GM18909 (cell line): ENCODE data around the gene SCT.

Experiments
- ATAC-seq: cut with Tn5 transposase; IDR thresholded peaks from one replicate; pipeline ENCODE4 v1.9.1; 2021; ENCODE audit warnings: mild to moderate bottlenecking; ENCODE audit not compliant: unreplicated experiment, poor library complexity

SCT gene

DNA sequence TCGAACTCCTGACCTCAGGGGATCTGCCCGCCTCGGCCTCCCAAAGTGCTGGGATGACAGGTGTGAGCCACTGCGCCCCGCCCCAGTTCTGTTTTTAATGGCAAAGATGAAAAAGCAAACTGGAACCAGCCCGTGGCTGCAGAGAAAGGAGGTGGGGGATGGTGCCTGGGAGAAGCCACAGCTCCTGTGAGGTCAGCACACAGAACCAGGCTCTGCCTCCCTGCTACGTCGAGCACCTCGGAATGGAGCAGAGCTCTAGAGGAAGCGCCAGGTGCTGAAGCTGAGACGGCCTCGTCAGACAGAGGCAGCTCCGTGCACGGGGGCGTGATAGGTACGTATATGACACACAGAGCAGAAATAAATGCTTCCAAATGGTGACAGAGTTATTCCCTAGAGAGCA is 18.6 kb upstream of the SCT start:
- ATAC-seq = no peak

GRCh38 chr11:643849-644738 is 17.1 kb upstream of the SCT start:
- ATAC-seq = no peak

GRCh38 chr11:643366-643765 is 16.4 kb upstream of the SCT start:
- ATAC-seq = no peak

GRCh38 chr11:641806-642370 is 14.9 kb upstream of the SCT start:
- ATAC-seq = no peak

GRCh38 chr11:640021-640706 is 13.2 kb upstream of the SCT start:
- ATAC-seq = no peak

DNA sequence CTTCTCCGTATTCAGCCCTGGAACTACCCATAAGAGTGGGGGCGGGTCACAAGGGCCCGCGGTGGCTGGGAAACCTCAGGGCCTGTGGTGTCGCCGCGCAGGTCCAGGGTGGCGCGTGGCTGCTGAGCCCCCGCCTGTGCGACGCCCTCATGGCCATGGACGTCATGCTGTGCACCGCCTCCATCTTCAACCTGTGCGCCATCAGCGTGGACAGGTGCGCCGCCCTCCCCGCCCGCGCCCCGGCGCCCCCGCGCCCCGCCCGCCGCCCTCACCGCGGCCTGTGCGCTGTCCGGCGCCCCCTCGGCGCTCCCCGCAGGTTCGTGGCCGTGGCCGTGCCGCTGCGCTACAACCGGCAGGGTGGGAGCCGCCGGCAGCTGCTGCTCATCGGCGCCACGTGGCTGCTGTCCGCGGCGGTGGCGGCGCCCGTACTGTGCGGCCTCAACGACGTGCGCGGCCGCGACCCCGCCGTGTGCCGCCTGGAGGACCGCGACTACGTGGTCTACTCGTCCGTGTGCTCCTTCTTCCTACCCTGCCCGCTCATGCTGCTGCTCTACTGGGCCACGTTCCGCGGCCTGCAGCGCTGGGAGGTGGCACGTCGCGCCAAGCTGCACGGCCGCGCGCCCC is 12.5 kb upstream of the SCT start:
- ATAC-seq = no peak

- ATAC-seq = no peak
Observed at GRCh38 chr11:638631-639331, 11.8 kb upstream of the SCT start.

- ATAC-seq = no peak
Observed at GRCh38 chr11:637593-638521, 10.9 kb upstream of the SCT start.

DNA sequence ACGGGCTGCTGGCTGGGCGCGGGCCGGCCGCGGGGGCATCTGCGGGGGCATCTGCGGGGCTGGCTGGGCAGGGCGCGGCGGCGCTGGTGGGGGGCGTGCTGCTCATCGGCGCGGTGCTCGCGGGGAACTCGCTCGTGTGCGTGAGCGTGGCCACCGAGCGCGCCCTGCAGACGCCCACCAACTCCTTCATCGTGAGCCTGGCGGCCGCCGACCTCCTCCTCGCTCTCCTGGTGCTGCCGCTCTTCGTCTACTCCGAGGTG is 10.3 kb upstream of the SCT start:
- ATAC-seq = no peak

GRCh38 chr11:636511-637332 is 9.7 kb upstream of the SCT start, which contains the start of gene DRD4:
TSS of gene DRD4 (plus strand) at chr11:637269. CDS start at chr11:637305, 36 bp downstream.
- no peak for ATAC-seq

- no peak for ATAC-seq
Observed at GRCh38 chr11:635945-636510, 9.0 kb upstream of the SCT start.

DNA sequence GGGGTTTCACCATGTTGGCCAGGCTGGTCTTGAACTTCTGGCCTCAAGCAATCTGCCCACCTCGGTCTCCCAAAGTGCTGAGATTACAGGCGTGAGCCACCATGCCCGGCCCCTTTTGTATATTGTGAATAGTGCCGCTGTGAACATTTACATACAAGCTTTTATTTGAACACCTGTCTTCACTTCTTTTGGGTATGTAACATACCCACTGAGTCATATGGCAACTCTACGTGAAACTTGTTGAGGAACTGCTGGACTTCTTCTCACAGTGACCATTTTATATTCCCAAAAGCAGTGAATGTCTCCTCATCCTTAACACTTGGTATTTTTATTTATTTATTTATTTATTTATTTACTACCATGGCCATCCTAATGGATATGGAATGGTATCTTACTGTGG is 3.9 kb upstream of the SCT start:
- ATAC-seq = no peak

DNA sequence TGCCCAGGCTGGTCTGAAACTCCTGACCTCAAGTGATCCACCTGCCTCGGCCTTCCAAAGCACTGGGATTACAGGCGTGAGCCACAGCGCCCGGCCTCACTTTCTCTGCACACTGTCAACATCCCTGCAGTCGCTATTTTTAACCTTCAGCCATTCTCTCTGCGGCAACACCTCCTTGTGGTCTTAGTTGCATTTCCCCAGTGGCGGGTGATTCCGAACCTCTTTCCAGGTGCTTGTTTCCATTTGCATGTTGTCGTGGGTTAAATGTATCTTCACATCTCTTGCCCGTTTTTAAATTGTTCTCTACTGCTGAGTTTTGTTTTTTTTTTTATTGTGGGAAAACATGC is 2.2 kb upstream of the SCT start:
- ATAC-seq = no peak

GRCh38 chr11:628056-628455 is 1.1 kb upstream of the SCT start:
- no peak for ATAC-seq

DNA sequence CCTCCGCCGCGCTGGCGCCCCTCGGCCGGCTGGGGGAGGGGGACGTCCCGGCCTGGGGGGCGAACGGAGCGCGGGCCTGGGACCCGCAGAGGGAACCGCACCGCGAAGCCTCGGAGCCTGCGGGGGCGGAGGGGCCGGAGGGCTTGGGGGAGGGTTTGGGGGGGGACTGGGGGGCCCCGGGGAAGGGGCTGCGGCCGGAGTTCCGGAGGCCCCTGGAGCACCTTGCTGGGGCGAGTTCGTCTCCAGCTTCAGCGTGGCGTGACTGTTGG is 261 bp upstream of the SCT start:
- ATAC-seq = no peak

DNA sequence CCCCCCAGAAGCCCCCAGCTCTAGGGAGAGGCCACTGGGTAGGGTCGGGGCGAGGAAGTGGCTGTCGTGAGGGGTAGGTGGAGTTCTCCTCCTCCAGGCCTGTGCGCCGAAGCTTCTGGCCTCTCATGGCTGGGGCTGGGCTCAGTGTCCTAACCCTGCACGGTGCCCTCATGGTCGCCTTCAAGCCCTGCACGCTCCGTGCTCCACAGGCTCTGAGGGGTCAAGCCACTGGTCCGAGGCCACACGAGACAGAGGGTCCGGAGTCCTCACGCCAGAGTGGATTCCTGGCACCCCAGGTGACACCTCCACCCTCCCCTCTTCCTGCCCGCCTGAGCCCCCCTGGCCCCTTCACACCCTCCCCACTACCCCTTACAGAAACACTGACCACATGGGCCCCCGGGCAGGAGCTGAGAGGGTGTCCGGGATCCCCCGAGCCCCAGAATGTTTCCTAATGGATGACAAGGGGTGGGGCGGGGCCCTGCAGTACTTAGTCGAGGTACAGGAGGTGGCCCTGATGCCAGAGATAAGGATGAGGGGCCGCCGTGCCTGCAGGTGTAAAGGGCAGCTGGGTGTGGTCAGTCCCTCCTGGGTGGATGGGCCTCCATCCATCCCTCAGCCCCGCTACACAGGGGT is 1.2 kb downstream of the SCT start:
- no peak for ATAC-seq

GRCh38 chr11:624705-625635 is 2.0 kb downstream of the SCT start, which contains the start of gene CDHR5:
TSS of gene CDHR5 (minus strand) at chr11:624955. CDS start at chr11:624902, 53 bp downstream.
- no peak for ATAC-seq
